NCI-H2171 (cell line): ENCODE data around the gene SESN3.
"Not testable (repeated sequence)": the region's sequence is repeated elsewhere in the genome, so short reads cannot be mapped to it uniquely, and the experiment has no call there.

Experiments used
- DNase-seq: peaks from one replicate; lab custom pipeline; 2025; lab: John Stamatoyannopoulos, UW

The SESN3 gene

GRCh38 chr11:95152876-95153856 lies 77.8 kb downstream of the SESN3 start:
- DNase-seq: no peak

GRCh38 chr11:95150956-95151684 lies 79.9 kb downstream of the SESN3 start:
- peak; percentile 89 for DNase-seq

- DNase-seq: no peak
These were observed 81.2 kb downstream of the SESN3 start for GRCh38 chr11:95149651-95150364.

GRCh38 chr11:95148938-95149337 lies 82.1 kb downstream of the SESN3 start:
- no peak for DNase-seq

GRCh38 chr11:95148406-95148805 lies 82.6 kb downstream of the SESN3 start:
- no peak for DNase-seq

GRCh38 chr11:95147364-95147905 lies 83.6 kb downstream of the SESN3 start:
- no peak for DNase-seq

GRCh38 chr11:95145430-95146060 lies 85.5 kb downstream of the SESN3 start:
- DNase-seq: no peak

GRCh38 chr11:95144313-95145235 lies 86.4 kb downstream of the SESN3 start:
- DNase-seq: no peak

- DNase-seq: no peak
These were observed 87.8 kb downstream of the SESN3 start for GRCh38 chr11:95143106-95143681.

GRCh38 chr11:95142431-95142830 lies 88.6 kb downstream of the SESN3 start:
- no peak for DNase-seq

GRCh38 chr11:95140397-95141033 lies 90.5 kb downstream of the SESN3 start:
- no peak for DNase-seq

GRCh38 chr11:95138448-95138847 lies 92.6 kb downstream of the SESN3 start:
- no peak for DNase-seq

GRCh38 chr11:95137299-95137698 lies 93.7 kb downstream of the SESN3 start:
- no peak for DNase-seq

GRCh38 chr11:95136747-95137146 lies 94.3 kb downstream of the SESN3 start:
- DNase-seq: not testable (repeated sequence)

GRCh38 chr11:95135880-95136279 lies 95.1 kb downstream of the SESN3 start:
- no peak for DNase-seq

GRCh38 chr11:95135155-95135554 lies 95.8 kb downstream of the SESN3 start:
- DNase-seq: no peak

GRCh38 chr11:95134491-95134890 lies 96.5 kb downstream of the SESN3 start:
- peak; percentile 91 for DNase-seq

- no peak for DNase-seq
These were observed 98.0 kb downstream of the SESN3 start for GRCh38 chr11:95132956-95133355.

- no peak for DNase-seq
These were observed 102.4 kb downstream of the SESN3 start for GRCh38 chr11:95128602-95129001.

- DNase-seq: no peak
These were observed 107.4 kb downstream of the SESN3 start for GRCh38 chr11:95123556-95123955.
